Central memory CD8-positive, alpha-beta T cell (primary cell): ENCODE data around the gene KDM4B.
A peak's percentile ranks its signal among the peaks of the same experiment; 100 is the strongest.
"Not testable (repeated sequence)": the region's sequence is repeated elsewhere in the genome, so short reads cannot be mapped to it uniquely, and the experiment has no call there.

ENCODE experiments used
- ATAC-seq: fragments of 150-1000 bp; cut with Tn5 transposase; replicated peaks from 2 replicates; pipeline ENCODE4 v1.10.0; 2022; ENCODE audit warnings: mild to moderate bottlenecking, moderate FRiP score, moderate number of reproducible peaks; ENCODE audit not compliant: poor library complexity, severe bottlenecking; ENCODE audit errors: extremely low read depth
- DNase-seq, 2 donors: peaks; one replicate each; pipeline ENCODE4 v3.0.0; 2021; ENCODE audit warnings: low spot score in 2 of 2
- H3K27ac Mint-ChIP-seq: one replicate; pipeline ENCODE4 v1.8.0; 2022; ENCODE audit warnings: low read depth, mild to moderate bottlenecking, moderate library complexity, mixed read lengths
- H3K27me3 Mint-ChIP-seq: one replicate; pipeline ENCODE4 v1.8.0; 2022; ENCODE audit warnings: mixed read lengths
- H3K36me3 Mint-ChIP-seq: one replicate; pipeline ENCODE4 v1.8.0; 2022; ENCODE audit warnings: mild to moderate bottlenecking, moderate library complexity, mixed read lengths; ENCODE audit not compliant: insufficient read depth
- H3K4me1 Mint-ChIP-seq: one replicate; pipeline ENCODE4 v1.8.0; 2022; ENCODE audit warnings: mixed read lengths
- H3K4me3 Mint-ChIP-seq: one replicate; pipeline ENCODE4 v1.8.0; 2022; ENCODE audit warnings: mild to moderate bottlenecking, moderate library complexity, mixed read lengths
- H3K9me3 Mint-ChIP-seq: one replicate; pipeline ENCODE4 v1.8.0; 2022; ENCODE audit warnings: mixed read lengths

KDM4B gene

GRCh38 chr19:4951656-4952055, 17.3 kb upstream of the KDM4B start:
- no peaks in the 10 kb centered on the region for H3K4me1 Mint-ChIP-seq
- H3K27ac Mint-ChIP-seq, result peak overlapping the region; percentile 35
- DNase-seq, result no peak
- no peaks in the 10 kb centered on the region for H3K27me3 Mint-ChIP-seq
- H3K9me3 Mint-ChIP-seq, result no peaks in the 10 kb centered on the region
- H3K36me3 Mint-ChIP-seq, result peaks cover 16% of the 10 kb centered on the region
- no peak overlapping the region for H3K4me3 Mint-ChIP-seq
- no peak for ATAC-seq

DNA sequence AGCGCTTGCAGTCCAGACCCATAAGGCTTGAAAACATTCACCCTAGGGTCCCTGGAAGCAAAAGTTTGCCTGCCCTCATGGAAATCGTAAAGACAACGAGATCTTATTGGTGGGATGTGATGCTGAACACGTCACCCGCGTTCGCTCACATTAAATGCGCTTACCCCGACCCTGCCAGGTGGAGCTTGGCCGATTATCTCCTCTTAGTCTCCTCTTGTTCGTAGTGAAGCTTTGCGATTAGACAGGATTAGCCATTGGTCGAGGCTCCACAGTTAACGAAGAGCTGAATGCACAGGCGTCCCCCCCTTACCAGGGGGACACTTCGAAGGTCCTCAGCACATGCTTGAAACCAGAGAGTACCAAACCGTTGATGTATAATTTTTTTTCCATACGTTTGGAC, 16.0 kb upstream of the KDM4B start:
- ATAC-seq (no peak), DNase-seq (no peak)
- Mint-ChIP-seq H3K36me3 (peaks cover 11% of the 10 kb centered on the region), H3K4me1 (no peaks in the 10 kb centered on the region), H3K27me3 (no peaks in the 10 kb centered on the region), H3K4me3 (no peak overlapping the region), H3K27ac (no peak overlapping the region), H3K9me3 (no peaks in the 10 kb centered on the region)

- not testable (repeated sequence) for H3K4me1 Mint-ChIP-seq, H3K27me3 Mint-ChIP-seq, DNase-seq, H3K9me3 Mint-ChIP-seq, ATAC-seq, H3K4me3 Mint-ChIP-seq
- H3K36me3 Mint-ChIP-seq, result peaks cover 10% of the 10 kb centered on the region
- H3K27ac Mint-ChIP-seq, result peak overlapping the region; percentile 38
Observed at GRCh38 chr19:4954320-4955149, 14.4 kb upstream of the KDM4B start.

DNA sequence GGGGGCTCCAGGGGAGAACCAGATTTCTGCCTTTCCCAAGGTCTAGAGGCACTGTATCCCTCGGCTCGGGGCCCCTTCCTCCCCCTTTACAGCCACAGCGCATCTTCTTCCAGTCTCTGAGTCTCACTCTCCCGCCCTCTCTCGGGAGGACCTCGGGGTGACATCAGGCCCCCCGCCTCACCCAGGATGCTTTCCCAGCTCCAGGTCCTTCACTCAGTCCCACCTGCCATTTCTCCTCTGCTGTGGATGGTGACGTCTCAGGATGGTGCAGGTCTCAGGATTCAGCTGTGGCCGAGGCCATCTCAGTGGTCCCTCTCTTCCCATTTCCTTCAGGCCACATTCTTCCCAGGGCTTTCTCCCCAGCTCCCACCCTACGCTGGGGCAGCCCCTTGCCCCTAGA, 13.6 kb upstream of the KDM4B start:
- DNase-seq (no peak), ATAC-seq (no peak)
- Mint-ChIP-seq H3K4me1 (no peaks in the 10 kb centered on the region), H3K9me3 (no peaks in the 10 kb centered on the region), H3K36me3 (peaks cover 10% of the 10 kb centered on the region), H3K27me3 (no peaks in the 10 kb centered on the region), H3K27ac (no peak overlapping the region), H3K4me3 (no peak overlapping the region)

DNA sequence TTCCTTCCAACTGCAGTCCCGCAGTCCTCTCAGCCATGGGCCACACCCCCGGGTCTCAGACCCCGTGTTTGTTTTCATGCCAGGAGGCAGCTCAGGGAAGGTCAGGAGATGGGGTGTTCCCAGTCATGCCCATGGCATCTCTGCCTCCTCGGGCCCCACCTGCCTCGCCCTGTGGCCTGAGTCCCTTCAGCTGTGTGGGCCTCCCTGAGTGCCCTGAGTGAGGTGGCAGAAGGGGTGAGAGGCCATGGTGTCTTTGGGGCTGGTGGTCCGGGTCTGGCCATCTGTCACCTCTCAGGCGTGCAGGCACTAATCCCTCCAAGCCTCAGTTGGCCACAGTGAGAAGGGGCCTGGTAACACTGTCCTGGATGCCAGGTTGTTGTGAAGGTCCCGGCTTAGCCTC, 10.9 kb upstream of the KDM4B start:
- Mint-ChIP-seq H3K36me3 (peaks cover 2% of the 10 kb centered on the region), H3K27me3 (no peaks in the 10 kb centered on the region), H3K9me3 (no peaks in the 10 kb centered on the region), H3K4me3 (no peak overlapping the region), H3K4me1 (no peaks in the 10 kb centered on the region), H3K27ac (no peak overlapping the region)
- ATAC-seq (no peak), DNase-seq (no peak)

- Mint-ChIP-seq H3K4me3 (no peak overlapping the region), H3K4me1 (no peaks in the 10 kb centered on the region), H3K9me3 (no peaks in the 10 kb centered on the region), H3K36me3 (peaks cover 4% of the 10 kb centered on the region), H3K27me3 (no peaks in the 10 kb centered on the region), H3K27ac (no peak overlapping the region)
- no peak for ATAC-seq
- no peak for DNase-seq
Observed at GRCh38 chr19:4962085-4962619, 6.8 kb upstream of the KDM4B start.

DNA sequence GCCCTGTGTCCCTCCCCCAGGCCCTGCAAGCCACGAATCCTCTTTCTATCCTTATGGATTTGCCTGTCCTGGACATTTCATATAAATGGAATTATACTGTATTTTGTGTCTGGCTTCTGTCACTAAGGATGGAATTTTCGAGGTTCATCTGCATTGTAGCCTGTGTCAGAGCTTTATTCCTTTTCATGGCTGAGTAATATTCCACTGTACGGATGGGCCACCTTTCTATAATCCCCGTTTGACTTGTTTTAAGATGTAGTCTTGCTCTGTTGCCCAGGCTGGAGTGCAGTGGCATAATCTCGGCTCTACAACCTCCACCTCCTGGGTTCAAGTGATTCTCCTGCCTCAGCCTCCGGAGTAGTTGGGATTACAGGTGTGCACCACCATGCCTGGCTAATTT, 3.9 kb upstream of the KDM4B start:
- no peaks in the 10 kb centered on the region for H3K27me3 Mint-ChIP-seq
- no peak overlapping the region for H3K4me3 Mint-ChIP-seq
- ATAC-seq (no peak), DNase-seq (no peak)
- peak overlapping the region; percentile 33 for H3K27ac Mint-ChIP-seq
- no peaks in the 10 kb centered on the region for H3K9me3 Mint-ChIP-seq
- H3K4me1 Mint-ChIP-seq, result peaks cover 13% of the 10 kb centered on the region
- H3K36me3 Mint-ChIP-seq, result peaks cover 11% of the 10 kb centered on the region

DNA sequence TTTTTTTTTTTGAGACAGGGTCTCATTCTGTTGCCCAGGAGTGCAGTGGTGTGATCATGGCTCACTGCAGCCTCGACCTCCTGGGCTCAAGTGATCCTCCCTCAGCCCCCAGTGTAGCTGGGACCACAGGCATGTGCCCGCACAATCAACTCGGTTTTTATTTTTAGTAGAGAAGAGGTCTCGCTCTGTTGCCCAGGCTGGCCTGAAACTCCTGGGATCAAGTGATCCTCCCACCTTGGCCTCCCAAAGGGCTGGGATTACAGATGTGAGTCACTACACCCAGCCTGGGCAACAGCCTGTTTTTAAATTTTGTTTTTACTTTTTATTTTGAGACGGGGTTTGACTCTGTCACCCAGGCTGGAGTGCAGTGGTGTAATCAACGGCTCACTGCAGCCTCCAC, 2.3 kb upstream of the KDM4B start:
- peaks cover 19% of the 10 kb centered on the region for H3K36me3 Mint-ChIP-seq
- H3K4me3 Mint-ChIP-seq, result no peak overlapping the region
- no peaks in the 10 kb centered on the region for H3K27me3 Mint-ChIP-seq
- H3K27ac Mint-ChIP-seq, result no peak overlapping the region
- H3K9me3 Mint-ChIP-seq, result no peaks in the 10 kb centered on the region
- H3K4me1 Mint-ChIP-seq, result peaks cover 28% of the 10 kb centered on the region
- DNase-seq (no peak), ATAC-seq (no peak)

GRCh38 chr19:4967738-4968461, 1.0 kb upstream of the KDM4B start:
- DNase-seq (no peak), ATAC-seq (no peak)
- Mint-ChIP-seq H3K27ac (peak overlapping the region; percentile 91), H3K36me3 (peaks cover 19% of the 10 kb centered on the region), H3K9me3 (no peaks in the 10 kb centered on the region), H3K4me3 (peak overlapping the region; percentile 78), H3K27me3 (no peaks in the 10 kb centered on the region), H3K4me1 (peaks cover 40% of the 10 kb centered on the region)

GRCh38 chr19:4969292-4969771, 419 bp downstream of the KDM4B start:
- no peaks in the 10 kb centered on the region for H3K9me3 Mint-ChIP-seq
- no peaks in the 10 kb centered on the region for H3K27me3 Mint-ChIP-seq
- H3K4me3 Mint-ChIP-seq, result peak overlapping the region; percentile 93
- ATAC-seq, result peak; percentile 0
- DNase-seq, result no peak
- H3K4me1 Mint-ChIP-seq, result peaks cover 40% of the 10 kb centered on the region
- H3K36me3 Mint-ChIP-seq, result peaks cover 17% of the 10 kb centered on the region
- H3K27ac Mint-ChIP-seq, result peak overlapping the region; percentile 91

DNA sequence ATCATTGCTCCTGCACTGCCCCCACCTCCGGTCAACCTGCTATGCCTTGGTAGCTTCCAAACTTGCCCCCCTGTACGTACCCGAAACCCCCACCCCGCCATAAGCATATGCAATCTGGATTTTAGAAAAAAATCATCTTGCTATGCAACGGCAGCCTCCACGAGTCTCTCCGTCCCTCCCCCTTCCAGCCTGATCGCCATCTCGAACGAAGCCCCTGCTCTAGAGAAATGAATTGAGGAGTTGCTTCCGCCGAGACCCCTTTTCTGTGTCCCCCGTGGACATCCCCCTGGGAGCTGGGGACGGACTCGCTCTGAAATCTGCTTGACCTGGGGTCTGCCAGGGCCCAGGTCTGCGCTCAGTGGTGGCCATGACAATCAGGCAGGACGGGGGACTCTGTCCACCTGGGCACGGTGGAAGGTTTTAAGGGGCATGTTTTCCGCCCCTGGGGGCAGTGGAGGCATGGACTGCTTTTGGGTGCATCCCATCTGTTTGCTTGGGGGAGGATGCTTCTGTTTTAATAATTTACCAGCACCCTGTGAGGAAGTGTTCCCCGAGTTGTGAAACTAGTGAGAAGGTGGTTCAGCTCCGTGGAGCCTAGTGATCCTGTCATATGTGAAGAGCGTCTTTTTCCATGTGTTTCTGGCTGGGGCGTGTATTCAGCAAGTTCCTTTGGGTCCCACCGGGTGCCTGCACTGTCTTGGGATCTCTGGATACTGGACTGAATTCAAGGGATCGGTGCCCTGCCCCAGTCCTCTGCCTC, 1.0 kb downstream of the KDM4B start:
- Mint-ChIP-seq H3K9me3 (no peaks in the 10 kb centered on the region), H3K36me3 (peaks cover 17% of the 10 kb centered on the region), H3K4me1 (peaks cover 44% of the 10 kb centered on the region), H3K27ac (peak overlapping the region; percentile 86), H3K4me3 (peak overlapping the region; percentile 93), H3K27me3 (no peaks in the 10 kb centered on the region)
- DNase-seq (no peak), ATAC-seq (no peak)
